ENCODE results near the gene SCAMP4.

The SCAMP4 gene

GRCh38 chr19:1929021-1929742 lies 24.0 kb downstream of the SCAMP4 start:
- peak overlapping the region; percentile 45 for H3K4me3 ChIP-seq (ENCODE audit: low read depth, low read length)
- DNase-seq (ENCODE audit: low read depth) = peak; percentile 72
- peak; percentile 86 for TF ChIP-seq CTCF (conservative IDR thresholded peaks at IDR 0.05; ENCODE audit: low read depth, low read length)

- no peak for DNase-seq (ENCODE audit: low read depth)
- TF ChIP-seq CTCF (conservative IDR thresholded peaks at IDR 0.05; ENCODE audit: low read depth, low read length) = no peak
- H3K4me3 ChIP-seq (ENCODE audit: low read depth, low read length) = no peak overlapping the region
Measured at GRCh38 chr19:1931445-1931844, 26.2 kb downstream of the SCAMP4 start.

- TF ChIP-seq CTCF (conservative IDR thresholded peaks at IDR 0.05; ENCODE audit: low read depth, low read length) = no peak
- no peak for DNase-seq (ENCODE audit: low read depth)
- H3K4me3 ChIP-seq (ENCODE audit: low read depth, low read length) = no peak overlapping the region
Measured at GRCh38 chr19:1932395-1932794, 27.2 kb downstream of the SCAMP4 start.

GRCh38 chr19:1933244-1933643 lies 28.0 kb downstream of the SCAMP4 start:
- DNase-seq (ENCODE audit: low read depth) = no peak
- H3K4me3 ChIP-seq (ENCODE audit: low read depth, low read length) = no peak overlapping the region
- no peak for TF ChIP-seq CTCF (conservative IDR thresholded peaks at IDR 0.05; ENCODE audit: low read depth, low read length)

GRCh38 chr19:1933942-1934341 lies 28.7 kb downstream of the SCAMP4 start:
- no peak for DNase-seq (ENCODE audit: low read depth)
- no peak for TF ChIP-seq CTCF (conservative IDR thresholded peaks at IDR 0.05; ENCODE audit: low read depth, low read length)
- no peak overlapping the region for H3K4me3 ChIP-seq (ENCODE audit: low read depth, low read length)

- peak; percentile 57 for DNase-seq (ENCODE audit: low read depth)
- H3K4me3 ChIP-seq (ENCODE audit: low read depth, low read length) = no peak overlapping the region
Measured at GRCh38 chr19:1935484-1936208, 30.4 kb downstream of the SCAMP4 start.

More at GRCh38 chr19:1935484-1936208, 30.4 kb downstream of the SCAMP4 start:
- no peak for TF ChIP-seq CTCF (conservative IDR thresholded peaks at IDR 0.05; ENCODE audit: low read depth, low read length)

Measured in choroid plexus epithelial cell (primary cell).